ENCODE measurements around the gene KNCN. TPM values are rescaled to one million over a fixed set of nuclear protein-coding genes. Genes with fewer than 3 reads are reported as not detected.

Gene KNCN
- total and polyA plus RNA-seq, 2 experiments from 2014 or later: not detected

DNA sequence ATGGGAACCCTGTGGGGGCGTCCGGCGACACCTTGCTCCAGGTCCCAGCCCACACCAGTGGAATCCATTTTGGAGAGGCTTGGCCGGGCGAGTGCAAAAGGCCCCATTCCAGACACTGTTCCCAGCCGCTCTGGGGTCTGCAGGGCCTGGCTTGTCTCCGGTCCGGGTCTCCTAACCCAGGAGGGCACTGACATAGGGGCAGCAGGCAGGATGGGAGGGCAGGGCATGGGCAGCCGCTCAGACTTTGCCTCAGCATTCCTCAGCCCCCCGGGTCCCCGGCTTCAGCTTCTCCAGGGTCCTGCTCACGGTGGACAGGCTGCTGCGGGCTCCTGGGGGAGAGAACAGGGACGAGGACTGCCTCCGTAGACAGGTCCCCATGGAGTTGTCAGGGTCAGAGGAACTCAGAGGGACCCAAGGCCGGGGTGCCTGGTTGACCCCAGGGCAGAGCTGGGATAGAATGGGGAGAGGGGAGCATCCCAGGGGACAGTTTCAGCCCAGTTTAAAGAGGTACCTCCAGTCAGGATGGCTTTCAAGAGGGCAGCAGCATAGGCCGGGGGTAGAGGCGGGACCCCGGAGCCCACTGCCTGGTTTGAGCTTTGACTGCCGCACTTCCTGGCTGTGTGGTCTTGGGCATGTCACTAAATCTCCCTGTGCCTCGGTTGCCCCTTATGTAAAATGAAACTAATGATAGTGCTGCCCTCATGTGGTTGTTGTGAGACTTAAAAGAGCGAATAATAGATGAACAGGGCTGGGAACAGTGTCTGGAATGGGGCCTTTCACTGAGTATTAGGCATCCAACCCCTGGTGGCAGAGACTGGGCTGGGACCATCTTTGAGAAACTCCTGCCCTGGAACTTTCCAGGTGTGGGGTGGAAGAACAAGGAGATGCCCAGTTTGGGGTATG, 3.7 kb downstream of the KNCN start:
- no peaks in the 10 kb centered on the region; the same call in 2 of the 3 replicates for H3K36me3 Mint-ChIP-seq (ENCODE audit: low read depth)
- H3F3A ChIP-seq (replicated peaks; ENCODE audit: low read depth): no peaks in the 10 kb centered on the region
- H3K36me3 ChIP-seq (ENCODE audit: insufficient read depth): no peaks in the 10 kb centered on the region
- peaks cover 39% of the 10 kb centered on the region for H3K4me1 Mint-ChIP-seq
- H3K27me3 Mint-ChIP-seq (ENCODE audit: insufficient read depth, low read depth, poor library complexity): peaks cover 51% of the 10 kb centered on the region
- H3K27ac Mint-ChIP-seq: no peak overlapping the region
- DNase-seq (ENCODE audit: low spot score) (peak; percentile 87), ATAC-seq (peak; percentile 23)
- no peaks in the 10 kb centered on the region for H3K79me2 ChIP-seq (replicated peaks; ENCODE audit: insufficient read depth)
- no peaks in the 10 kb centered on the region for H4K20me1 ChIP-seq (replicated peaks; ENCODE audit: insufficient read depth)
- no peak overlapping the region for H3K27ac ChIP-seq (ENCODE audit: low read depth)
- no peaks in the 10 kb centered on the region for H3K9me3 Mint-ChIP-seq
- H3K4me2 ChIP-seq: no peak overlapping the region
- peaks cover 34% of the 10 kb centered on the region for H3K4me1 ChIP-seq (ENCODE audit: insufficient read depth)
- H3K4me3 Mint-ChIP-seq: no peak overlapping the region
- no peaks in the 10 kb centered on the region for H3K9me2 ChIP-seq (ENCODE audit: insufficient read depth)
- TF ChIP-seq STAT1 (IDR thresholded peaks at IDR 0.05; ENCODE audit: unreplicated experiment) (no peak), ZNF331 (CRISPR knock-in tag; IDR thresholded peaks at IDR 0.05; ENCODE audit: low read depth) (no peak), ZNF114 (CRISPR knock-in tag; IDR thresholded peaks at IDR 0.05) (no peak), EZH2 (IDR thresholded peaks at IDR 0.05; ENCODE audit: low read depth, unreplicated experiment) (no peak), JUNB (IDR thresholded peaks at IDR 0.05; ENCODE audit: unreplicated experiment) (no peak)
- TF ChIP-seq, protein P1, sequence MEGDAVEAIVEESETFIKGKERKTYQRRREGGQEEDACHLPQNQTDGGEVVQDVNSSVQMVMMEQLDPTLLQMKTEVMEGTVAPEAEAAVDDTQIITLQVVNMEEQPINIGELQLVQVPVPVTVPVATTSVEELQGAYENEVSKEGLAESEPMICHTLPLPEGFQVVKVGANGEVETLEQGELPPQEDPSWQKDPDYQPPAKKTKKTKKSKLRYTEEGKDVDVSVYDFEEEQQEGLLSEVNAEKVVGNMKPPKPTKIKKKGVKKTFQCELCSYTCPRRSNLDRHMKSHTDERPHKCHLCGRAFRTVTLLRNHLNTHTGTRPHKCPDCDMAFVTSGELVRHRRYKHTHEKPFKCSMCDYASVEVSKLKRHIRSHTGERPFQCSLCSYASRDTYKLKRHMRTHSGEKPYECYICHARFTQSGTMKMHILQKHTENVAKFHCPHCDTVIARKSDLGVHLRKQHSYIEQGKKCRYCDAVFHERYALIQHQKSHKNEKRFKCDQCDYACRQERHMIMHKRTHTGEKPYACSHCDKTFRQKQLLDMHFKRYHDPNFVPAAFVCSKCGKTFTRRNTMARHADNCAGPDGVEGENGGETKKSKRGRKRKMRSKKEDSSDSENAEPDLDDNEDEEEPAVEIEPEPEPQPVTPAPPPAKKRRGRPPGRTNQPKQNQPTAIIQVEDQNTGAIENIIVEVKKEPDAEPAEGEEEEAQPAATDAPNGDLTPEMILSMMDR (conservative IDR thresholded peaks at IDR 0.05; ENCODE audit: low read depth in 2 of 2): peak; percentile 63 to 75
- no peak overlapping the region for H3K4me3 ChIP-seq
- peaks cover 51% of the 10 kb centered on the region for H3K27me3 ChIP-seq (ENCODE audit: insufficient read depth)
- H2AFZ ChIP-seq: no peak overlapping the region

DNA sequence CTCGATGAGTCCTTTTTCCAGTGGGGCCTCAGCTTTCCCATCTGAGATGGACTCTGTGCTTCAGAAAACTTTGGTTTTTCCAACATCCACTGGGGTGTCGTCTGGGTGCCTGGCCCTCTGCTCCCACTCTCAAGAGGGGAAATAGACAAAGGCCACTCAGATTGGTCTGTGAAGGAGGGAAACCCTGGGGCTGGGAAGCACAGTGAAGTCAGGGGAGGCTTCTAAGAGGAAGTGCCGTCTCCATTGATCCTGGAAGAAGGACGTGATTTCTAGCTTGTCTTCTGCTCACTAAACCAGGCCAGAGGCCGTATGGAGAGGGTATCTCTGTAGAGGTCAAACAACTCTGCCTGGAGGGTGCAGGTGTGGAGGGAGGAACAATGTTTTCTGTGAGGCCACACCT, 5.2 kb downstream of the KNCN start:
- no peak overlapping the region for H3K4me3 Mint-ChIP-seq
- H3K4me2 ChIP-seq: no peak overlapping the region
- ATAC-seq (no peak), DNase-seq (ENCODE audit: low spot score) (no peak)
- H3K4me3 ChIP-seq: no peak overlapping the region
- H3K79me2 ChIP-seq (replicated peaks; ENCODE audit: insufficient read depth): no peaks in the 10 kb centered on the region
- no peak overlapping the region for H2AFZ ChIP-seq
- H3K4me1 Mint-ChIP-seq: peaks cover 37% of the 10 kb centered on the region
- no peak overlapping the region for H3K27ac Mint-ChIP-seq
- H3F3A ChIP-seq (replicated peaks; ENCODE audit: low read depth): no peaks in the 10 kb centered on the region
- H3K27me3 Mint-ChIP-seq (ENCODE audit: insufficient read depth, low read depth, poor library complexity): peaks cover 63% of the 10 kb centered on the region
- H3K36me3 Mint-ChIP-seq (ENCODE audit: low read depth): no peaks in the 10 kb centered on the region; the same call in 2 of the 3 replicates
- H3K9me3 Mint-ChIP-seq: no peaks in the 10 kb centered on the region
- H3K4me1 ChIP-seq (ENCODE audit: insufficient read depth): peaks cover 36% of the 10 kb centered on the region
- no peak overlapping the region for H3K27ac ChIP-seq (ENCODE audit: low read depth)
- no peaks in the 10 kb centered on the region; the same call in 1 of the 2 replicates for H4K20me1 ChIP-seq (replicated peaks; ENCODE audit: insufficient read depth)
- no peaks in the 10 kb centered on the region for H3K36me3 ChIP-seq (ENCODE audit: insufficient read depth)
- no peaks in the 10 kb centered on the region for H3K9me2 ChIP-seq (ENCODE audit: insufficient read depth)
- H3K27me3 ChIP-seq (ENCODE audit: insufficient read depth): peaks cover 66% of the 10 kb centered on the region
- TF ChIP-seq CREB1 (CRISPR knock-in tag; IDR thresholded peaks at IDR 0.05; ENCODE audit: low read depth) (no peak), ZNF331 (CRISPR knock-in tag; IDR thresholded peaks at IDR 0.05; ENCODE audit: low read depth) (no peak), ZNF114 (CRISPR knock-in tag; IDR thresholded peaks at IDR 0.05) (no peak), EZH2 (IDR thresholded peaks at IDR 0.05; ENCODE audit: low read depth, unreplicated experiment) (no peak), POLR2AphosphoS5 (IDR thresholded peaks at IDR 0.05; ENCODE audit: low read depth) (no peak), NANOG (IDR thresholded peaks at IDR 0.05; ENCODE audit: borderline replicate concordance) (no peak), EZH2phosphoT487 (IDR thresholded peaks at IDR 0.05; ENCODE audit: unreplicated experiment) (no peak)
- TF ChIP-seq, protein P2, sequence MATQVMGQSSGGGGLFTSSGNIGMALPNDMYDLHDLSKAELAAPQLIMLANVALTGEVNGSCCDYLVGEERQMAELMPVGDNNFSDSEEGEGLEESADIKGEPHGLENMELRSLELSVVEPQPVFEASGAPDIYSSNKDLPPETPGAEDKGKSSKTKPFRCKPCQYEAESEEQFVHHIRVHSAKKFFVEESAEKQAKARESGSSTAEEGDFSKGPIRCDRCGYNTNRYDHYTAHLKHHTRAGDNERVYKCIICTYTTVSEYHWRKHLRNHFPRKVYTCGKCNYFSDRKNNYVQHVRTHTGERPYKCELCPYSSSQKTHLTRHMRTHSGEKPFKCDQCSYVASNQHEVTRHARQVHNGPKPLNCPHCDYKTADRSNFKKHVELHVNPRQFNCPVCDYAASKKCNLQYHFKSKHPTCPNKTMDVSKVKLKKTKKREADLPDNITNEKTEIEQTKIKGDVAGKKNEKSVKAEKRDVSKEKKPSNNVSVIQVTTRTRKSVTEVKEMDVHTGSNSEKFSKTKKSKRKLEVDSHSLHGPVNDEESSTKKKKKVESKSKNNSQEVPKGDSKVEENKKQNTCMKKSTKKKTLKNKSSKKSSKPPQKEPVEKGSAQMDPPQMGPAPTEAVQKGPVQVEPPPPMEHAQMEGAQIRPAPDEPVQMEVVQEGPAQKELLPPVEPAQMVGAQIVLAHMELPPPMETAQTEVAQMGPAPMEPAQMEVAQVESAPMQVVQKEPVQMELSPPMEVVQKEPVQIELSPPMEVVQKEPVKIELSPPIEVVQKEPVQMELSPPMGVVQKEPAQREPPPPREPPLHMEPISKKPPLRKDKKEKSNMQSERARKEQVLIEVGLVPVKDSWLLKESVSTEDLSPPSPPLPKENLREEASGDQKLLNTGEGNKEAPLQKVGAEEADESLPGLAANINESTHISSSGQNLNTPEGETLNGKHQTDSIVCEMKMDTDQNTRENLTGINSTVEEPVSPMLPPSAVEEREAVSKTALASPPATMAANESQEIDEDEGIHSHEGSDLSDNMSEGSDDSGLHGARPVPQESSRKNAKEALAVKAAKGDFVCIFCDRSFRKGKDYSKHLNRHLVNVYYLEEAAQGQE (IDR thresholded peaks at IDR 0.05; ENCODE audit: unreplicated experiment): no peak
- TF ChIP-seq, protein P1 (conservative IDR thresholded peaks at IDR 0.05; ENCODE audit: low read depth in 2 of 2): no peak
- TF ChIP-seq, protein P3, sequence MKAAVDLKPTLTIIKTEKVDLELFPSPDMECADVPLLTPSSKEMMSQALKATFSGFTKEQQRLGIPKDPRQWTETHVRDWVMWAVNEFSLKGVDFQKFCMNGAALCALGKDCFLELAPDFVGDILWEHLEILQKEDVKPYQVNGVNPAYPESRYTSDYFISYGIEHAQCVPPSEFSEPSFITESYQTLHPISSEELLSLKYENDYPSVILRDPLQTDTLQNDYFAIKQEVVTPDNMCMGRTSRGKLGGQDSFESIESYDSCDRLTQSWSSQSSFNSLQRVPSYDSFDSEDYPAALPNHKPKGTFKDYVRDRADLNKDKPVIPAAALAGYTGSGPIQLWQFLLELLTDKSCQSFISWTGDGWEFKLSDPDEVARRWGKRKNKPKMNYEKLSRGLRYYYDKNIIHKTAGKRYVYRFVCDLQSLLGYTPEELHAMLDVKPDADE (IDR thresholded peaks at IDR 0.05): no peak
